ENCODE data around the gene TMEM169.
"Not testable (repeated sequence)": the region's sequence is repeated elsewhere in the genome, so short reads cannot be mapped to it uniquely, and the experiment has no call there.

TMEM169 gene

DNA sequence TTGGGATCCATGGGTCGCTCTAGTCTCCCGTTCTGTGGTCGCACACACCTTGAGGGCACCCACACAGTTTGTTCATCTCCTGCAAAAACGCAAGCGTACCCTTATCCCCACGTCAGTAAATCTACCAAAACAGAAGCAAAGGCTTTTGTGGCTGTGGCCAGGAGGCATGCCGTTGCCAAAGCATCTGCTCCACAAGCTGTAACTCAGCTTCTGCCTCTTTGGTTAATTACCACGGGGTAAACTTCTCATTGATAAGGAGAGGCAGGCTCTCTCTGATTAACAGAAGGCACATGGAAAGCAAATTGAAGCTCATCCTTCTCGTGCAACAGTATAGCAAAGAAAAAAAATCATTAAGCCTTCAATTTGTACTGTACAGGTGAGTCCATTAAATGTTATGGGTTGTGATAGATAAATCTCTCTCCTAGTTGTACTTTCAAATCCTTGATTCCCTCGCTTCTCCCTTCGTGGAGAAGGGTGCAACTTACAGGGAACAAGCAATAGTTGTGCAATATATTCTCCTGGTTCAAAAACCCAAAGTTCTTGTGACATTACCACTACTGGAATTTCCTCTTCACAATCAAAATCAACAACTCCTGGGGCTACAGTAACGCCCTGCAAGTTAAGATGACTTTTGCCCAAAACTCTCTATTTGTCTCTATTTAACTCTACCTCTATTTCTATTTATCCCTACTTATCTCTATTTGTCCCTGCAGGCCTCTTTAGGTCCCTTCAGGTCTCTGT, 10.4 kb upstream of the TMEM169 start:
- no peak for DNase-seq (ENCODE audit: low read depth, low spot score)

DNA sequence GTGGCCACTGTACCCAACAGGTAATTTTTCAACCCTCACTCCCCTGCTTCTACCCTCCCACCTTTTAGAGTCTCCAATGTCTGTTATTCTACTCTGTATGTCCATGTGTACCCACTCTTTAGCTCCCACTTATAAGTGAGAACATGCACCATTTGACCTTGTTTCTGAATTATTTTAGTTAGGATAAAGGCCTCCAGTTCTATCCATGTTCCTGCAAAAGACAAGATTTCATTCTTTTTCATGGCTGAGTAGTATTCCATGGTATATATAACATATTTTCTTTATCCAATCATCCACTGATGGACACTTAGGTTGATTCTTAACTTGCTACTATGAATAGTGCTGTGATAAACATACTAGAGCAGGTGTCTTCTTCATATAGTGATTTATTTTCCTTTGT, 9.2 kb upstream of the TMEM169 start:
- DNase-seq (ENCODE audit: low read depth, low spot score), result no peak

DNA sequence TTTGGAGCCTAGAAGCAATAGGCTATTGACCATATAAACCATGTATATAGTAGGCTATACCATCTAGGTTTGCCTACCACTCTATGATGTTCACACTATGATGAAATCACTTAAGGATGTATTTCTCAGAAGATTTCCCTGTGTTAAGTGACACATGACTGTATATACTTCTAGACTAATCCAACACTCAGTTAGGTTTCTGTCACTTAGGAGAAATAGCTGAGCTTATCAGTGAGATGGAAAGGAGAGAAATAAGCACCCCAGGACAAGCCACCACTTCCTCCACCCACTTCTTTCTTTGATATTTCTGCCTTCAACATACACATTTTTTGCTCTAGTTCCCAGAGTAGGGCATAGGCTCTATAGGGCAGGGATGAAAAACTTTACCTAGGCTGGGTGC, 7.9 kb upstream of the TMEM169 start:
- DNase-seq (ENCODE audit: low read depth, low spot score), result no peak

DNA sequence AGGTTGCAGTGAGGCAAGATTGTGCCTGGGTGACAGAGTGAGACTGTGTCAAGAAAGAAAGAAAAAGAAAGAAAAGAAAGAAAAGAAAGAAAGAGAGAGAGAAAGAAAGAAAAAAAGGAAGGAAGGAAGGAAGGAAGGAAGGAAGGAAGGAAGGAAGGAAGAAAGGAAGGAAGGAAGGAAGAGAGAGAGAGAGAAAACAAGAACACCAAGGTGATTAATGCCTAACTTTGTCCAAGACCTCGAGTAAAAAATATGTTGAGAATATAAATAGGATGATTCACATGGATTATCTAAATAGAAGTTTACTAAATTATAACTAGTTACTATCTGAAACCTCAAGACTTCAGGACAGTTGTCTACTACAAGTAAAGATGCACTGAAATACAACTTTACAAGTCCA, 7.3 kb upstream of the TMEM169 start:
- DNase-seq (ENCODE audit: low read depth, low spot score), result no peak

DNA sequence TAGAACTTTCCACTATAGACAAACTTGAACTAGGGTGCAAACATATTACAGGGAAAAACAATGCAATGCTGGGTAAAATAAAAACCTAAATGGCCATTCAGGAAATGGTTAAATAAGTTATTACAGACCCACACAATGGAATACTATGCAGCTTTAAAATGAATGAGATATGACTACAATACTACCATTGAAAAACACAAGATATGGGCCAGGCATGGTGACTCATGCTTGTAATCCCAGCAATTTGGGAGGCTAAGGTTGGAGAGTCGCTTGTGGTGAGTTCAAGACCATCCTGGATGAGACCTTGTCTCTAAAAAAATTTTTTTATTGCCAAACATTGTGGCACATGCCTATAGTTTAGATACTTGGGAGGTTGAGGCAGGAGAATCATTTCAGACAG, 6.9 kb upstream of the TMEM169 start:
- DNase-seq (ENCODE audit: low read depth, low spot score), result no peak

DNA sequence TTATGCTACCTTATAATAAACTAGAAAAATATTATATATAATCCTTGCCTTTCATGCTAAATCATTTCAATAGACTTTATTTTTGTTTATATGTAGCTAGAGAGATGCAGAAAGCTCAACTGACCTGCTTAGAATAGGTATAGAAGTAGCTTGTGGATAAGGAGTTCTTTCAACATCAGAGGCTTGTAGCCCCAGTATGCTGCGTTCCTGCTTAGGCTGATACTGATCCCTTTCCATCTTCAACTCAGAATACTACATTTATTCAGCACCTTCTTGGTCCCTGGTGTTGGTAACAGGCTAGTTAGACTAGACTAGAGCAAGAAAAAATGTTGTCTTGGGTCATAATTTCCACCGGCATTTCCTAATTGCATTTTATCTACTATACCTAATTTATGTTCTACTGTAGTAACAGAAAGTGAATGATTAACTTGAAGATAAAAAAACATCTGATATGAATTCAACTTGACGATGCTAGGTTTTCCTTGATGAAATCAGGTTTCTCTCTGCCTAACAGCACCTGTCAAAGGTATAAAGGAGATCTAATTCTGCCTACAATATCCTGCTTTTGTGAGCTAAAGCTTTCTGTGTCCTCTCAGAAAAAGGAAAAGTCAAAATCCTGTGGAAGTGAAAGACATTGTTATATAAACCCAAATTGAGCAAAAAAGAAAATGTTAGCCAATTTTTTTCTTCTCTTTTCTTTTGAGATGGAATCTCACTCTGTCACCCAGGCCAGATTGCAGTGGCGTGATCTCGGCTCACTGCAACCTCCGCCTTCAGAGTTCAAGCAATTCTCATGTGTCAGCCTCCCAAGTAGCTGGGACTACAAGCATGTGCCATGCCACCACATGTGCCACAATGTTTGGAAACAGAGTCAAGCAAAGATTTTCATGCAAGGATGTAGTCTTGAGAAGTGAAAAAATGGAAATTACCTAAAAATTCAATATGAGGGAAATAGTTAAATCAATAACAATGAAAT, 5.9 kb upstream of the TMEM169 start:
- DNase-seq (ENCODE audit: low read depth, low spot score), result no peak

DNA sequence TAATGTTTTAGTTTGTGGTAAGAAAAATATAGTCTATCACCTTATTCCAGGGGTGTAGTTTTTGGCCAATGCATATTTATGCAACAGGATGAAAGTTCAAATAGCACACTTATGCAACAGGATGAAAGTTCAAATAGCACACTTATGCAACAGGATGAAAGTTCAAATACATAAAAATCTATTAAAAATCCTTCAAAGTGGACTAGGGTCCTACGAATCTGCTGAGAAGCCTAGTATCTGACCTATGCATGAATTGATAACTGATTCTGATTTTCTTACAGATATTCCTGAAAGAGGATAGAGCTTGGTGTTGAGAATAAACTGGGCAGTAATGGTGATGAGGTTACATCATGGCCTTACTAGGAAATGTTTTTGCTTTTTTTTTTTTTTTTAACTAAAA, 2.9 kb upstream of the TMEM169 start:
- DNase-seq (ENCODE audit: low read depth, low spot score), result no peak

DNA sequence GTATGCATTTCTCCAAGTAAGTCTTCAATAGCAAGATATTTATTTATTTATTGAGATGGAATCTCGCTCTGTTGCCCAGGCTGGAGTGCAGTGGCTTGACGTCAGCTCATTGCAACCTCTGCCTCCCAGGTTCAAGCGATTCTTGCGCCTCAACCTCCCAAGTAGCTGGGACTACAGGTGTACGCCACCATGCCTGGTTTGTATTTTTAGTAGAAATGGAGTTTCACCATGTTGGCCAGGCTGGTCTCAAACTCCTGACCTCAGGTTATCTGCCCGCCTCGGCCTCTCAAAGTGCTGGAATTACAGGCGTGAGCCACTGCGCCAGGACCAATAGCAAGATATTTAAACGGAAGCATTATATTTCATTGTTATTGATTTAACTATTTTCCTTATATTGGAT, 1.7 kb upstream of the TMEM169 start:
- not testable (repeated sequence) for DNase-seq (ENCODE audit: low read depth, low spot score)

DNA sequence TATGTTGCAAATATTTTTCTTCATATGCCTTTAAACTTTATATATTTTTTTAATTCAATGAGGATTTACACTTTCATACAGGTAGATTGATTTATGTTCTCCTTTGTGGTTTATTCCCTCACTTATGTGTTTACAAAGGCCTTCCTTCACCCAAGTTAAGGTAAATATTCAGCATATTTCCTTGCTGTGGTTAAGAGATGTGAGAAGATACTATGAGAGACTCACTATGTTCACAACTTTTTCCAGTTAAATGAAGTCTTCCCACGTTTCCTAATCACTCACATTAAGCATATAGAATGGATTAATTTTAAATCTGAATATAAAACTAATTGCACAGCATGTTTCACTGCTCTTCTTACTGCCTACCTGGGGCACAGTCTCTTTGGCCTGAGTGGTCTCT, 707 bp upstream of the TMEM169 start:
- no peak for DNase-seq (ENCODE audit: low read depth, low spot score)

DNA sequence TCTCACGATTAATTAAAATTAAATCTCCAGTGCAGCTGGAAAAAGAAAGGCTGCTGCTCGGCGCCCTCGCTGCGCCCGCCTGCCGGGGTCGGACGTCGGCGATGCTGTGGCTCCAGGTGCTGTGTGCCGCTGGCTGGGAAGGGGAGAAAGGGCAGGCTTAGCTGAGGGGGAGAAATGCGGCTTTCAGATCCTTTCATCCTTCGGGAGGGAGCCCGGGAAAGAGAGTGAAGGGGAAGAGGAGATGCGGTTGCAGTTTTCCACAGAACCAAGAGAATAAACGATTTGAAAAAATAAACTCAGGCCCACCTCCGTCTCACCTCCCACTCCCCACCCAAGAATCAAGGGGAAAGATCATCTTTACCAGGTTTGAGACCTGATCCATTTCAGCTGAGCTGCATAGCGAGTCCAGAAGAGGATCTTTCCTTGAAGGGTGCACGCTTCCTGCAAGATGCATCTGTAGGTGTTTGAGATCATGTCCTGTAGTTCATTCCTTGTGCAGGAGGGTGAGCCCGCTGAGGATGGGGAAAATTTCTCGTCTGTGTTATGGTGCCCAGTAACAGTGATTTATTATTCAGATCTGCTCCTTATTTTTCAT, 495 bp downstream of the TMEM169 start:
- DNase-seq (ENCODE audit: low read depth, low spot score), result no peak

DNA sequence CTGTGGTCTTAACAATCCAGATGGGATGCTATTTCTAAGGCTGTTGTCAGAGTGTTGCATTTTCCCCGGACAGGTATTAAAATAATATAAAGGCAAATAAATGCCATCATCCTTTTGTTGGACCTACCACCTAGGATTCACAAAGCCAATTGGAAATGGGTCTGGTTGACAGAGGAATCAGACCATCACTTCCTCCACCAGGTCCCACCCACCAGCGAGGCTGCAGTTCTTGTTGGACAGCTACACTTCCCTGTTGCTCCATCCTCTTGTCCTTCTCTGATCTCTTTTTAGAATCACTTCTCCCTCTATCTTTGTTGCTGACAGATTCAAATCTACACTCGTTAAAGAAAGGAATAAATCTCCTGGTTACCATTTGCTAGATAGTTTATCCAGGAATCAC, 1.1 kb downstream of the TMEM169 start:
- DNase-seq (ENCODE audit: low read depth, low spot score), result no peak

DNA sequence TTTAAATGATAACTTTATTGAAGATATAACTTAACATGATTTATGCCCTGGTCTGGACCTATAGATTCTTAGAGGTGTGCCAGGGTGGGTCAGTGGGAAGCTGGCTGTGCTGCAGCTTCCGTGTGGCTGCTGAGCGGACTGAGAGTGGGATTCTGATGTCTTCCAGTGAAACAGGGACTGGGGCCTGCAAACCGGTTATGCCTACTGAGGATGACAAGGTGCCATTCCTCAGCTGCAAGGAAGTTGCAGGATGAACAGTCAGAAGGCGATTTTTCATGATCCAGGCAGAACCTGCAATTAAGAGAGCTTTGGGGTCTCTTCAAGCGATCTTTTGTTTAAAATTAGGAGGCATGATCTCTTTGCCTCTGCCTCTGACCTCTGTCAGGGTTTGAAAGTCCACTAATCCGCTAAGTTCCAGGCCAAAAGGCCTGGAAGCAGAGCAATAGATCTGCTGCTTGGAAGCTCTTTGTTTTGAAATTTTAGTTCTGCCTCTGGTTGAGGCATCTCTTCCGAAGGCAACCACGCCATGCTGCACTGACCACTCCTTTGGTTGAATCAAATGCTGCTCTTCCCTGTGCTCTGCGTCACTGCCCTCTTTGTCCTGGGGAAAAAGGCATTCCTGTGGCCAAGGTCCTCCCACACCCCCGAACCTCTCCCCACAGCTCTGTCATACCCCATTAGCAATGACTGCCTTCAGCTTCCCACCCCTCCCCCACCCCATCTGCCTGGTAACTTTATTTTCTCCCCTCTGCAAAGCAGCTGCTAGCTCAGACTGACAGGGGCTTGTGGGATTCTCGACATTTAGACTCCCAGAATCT, 2.0 kb downstream of the TMEM169 start:
- no peak for DNase-seq (ENCODE audit: low read depth, low spot score)

DNA sequence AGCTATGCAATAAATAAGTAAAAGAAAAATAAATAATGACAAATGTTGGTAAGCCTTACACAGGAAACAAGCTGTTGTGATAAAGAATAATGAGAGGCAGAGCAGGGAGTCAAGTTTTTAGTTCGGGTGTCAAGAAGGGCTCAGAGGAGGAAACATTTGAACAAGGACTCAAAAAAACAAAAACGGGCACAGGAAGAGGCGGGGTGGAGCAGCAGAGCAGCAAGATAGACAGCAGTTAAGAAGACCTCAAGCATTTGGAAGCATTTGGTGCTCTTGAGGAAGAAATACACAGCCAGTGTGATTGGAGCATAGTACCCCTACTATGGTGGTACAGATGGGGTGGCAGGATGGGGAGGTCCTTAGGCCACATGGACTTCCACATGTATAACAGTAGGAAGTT, 2.8 kb downstream of the TMEM169 start:
- DNase-seq (ENCODE audit: low read depth, low spot score), result no peak

DNA sequence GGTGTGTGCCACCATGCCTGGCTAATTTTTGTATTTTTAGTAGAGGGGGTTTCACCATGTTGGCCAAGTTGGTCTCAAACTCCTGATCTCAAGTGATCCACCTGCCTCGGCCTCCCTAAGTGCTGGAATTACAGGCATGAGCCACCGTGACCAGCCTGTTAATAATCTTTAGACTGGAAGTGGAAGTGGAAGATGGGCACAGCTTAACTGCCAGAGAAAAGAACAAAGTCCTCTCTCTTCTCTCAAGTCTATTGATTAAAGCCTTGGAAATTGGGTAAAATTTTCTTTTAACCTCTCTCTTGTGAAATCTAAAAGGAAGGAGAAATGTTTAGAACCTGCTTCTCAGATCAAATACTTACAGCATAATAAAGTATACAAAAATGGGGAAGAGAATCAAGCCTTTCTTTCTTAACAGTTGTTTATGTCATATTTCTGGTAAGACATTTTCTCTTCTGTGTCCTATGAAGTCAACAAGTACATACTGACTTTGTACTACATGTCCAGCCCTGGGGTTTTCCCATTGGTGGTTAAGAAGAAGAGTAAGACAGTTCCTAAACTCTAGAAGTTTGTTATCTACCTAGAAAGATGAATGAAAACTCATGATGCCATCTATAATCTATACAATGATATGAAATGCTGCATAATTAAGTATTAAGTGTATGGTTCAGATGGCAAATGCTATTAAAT, 4.6 kb downstream of the TMEM169 start:
- no peak for DNase-seq (ENCODE audit: low read depth, low spot score)

DNA sequence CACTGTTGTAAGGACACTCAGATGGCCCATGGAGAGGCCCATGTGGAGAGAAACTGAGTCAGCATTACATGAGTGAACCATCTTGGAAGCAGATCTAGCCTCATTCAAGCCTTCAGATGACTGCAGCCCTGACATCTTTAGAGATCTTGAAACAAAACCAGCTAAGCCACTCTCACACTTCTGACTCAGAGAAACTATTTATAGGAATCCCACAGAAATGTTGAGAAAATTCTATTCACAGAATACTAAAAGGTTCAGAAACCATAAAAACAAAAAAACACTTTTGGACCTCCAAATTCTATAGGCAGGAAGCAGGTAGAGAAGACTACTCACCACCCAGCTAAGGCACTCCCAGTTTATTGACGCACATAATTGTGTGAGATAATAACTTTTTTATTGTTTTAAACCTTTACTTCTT, 8.7 kb downstream of the TMEM169 start:
- no peak for DNase-seq (ENCODE audit: low read depth, low spot score)

DNA sequence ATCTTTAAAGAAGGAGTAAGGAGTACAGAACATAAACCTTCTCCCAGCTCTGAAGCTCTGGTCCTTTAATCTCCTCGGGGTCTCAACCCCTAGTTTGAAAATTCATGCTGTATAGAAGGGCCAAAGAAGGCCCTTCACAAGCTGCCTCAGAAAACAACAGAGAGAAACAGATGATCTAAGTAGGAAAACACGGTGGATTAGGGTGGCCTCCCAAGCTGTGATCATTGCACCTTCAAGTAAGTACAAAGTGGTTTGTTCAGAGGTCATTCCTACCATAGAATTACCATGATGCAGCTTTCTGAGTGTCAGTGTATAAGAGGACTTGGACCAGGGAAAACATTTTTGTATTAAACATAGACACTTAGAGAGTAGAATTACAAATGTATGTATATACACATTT, 10.9 kb downstream of the TMEM169 start:
- no peak for DNase-seq (ENCODE audit: low read depth, low spot score)

DNA sequence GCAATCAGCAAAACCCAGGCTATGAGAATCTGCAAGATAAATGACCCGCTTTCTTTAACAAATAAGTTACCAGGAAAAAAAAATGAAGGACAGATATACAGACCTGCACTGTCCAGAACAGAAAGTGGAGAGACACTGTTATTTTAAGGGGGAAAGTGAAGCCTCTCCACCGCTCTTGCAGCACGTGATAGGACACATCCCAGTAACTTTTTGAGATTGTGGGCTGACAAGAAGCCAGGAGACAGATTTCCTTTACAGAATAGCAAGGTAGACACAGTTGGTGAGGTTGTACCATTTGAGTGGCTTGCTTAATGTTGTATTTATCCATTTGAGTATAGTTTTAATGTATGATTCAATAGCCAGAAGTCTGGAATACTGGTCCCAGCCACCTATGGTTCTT, 13.0 kb downstream of the TMEM169 start:
- DNase-seq (ENCODE audit: low read depth, low spot score), result no peak

DNA sequence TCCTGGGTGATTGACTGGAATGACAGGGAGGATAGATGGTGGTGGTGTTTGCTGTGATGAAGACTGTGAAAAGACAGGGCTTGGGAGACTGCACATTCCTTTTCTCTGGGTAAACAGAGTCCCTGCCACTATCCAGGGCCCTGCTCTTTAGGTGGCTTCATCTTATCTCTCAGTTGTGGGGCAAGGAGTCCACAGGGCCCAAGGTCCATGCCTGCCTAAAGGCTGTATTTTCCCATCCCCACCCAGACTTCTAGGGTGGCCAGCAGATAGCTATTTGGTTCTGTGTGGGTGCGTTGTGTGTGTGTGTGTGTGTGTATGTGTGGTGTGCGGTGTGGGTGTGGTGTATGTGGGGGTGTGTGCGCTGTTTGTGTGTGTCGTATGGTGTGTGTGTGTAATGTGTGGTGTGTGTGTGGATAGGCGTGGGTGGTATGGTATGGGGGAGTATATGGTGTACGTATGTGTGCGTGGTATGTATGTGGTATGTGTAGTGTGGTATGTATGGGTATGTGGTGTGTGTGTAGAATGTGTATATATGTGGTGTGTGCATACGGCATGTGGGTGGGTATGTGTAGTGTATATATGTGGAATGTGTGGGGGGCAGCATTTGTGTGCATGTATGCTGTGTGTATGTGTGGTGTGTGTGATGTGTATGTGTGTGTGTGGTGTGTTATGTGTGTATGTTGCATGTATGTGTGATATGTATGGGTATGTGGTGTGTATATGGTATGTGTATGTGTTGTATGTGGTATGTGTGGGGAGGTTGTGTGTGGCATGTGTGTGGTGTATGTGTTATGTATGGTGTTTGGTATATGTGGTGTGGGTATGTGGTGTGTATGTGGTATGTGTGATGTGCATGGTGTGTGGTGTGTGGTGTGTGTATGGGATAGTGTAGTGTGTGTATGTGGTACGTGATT, 17.0 kb downstream of the TMEM169 start:
- DNase-seq (ENCODE audit: low read depth, low spot score), result no peak

DNA sequence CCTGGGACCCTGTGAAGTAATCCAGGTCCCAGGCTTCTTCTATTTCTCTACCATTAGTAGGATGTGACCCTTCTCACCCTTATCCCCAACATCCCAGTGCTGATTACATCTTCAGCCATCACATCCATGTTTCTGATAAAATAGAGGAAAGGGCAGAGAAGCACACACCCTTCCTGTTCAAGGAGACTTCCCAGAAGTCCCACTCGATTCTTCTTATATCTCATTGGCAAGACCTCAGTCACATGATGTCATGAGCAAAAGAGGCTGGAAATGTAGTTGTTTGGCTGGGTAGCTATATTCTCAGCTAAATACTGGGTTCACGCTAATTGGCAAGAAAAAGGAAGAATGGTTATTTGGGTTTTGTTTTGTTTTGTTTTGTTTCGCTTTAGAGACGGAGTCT, 19.4 kb downstream of the TMEM169 start:
- no peak for DNase-seq (ENCODE audit: low read depth, low spot score)

DNA sequence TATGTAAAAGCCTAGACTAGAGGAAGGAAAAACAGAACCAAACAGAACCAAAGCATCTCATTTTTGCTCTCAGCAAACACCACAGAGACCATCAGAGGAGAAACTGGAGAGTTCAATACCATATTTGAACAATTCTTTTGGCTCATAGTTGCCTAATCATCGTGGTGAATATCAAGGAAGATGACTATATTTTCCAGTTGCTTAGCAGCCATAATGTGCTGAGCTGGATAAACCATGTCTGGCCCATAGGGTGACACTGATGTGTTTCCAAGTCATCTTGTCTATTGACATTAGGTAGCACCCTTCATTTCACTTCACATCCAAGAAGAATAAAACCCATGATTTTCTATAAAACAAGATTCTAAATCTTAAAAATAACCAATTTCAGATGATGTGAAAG, 21.5 kb downstream of the TMEM169 start:
- DNase-seq (ENCODE audit: low read depth, low spot score), result no peak

Measured in brain pericyte (primary cell).